ENCODE data around the gene PAIP2.
"Not testable (repeated sequence)": the region's sequence is repeated elsewhere in the genome, so short reads cannot be mapped to it uniquely, and the experiment has no call there.

Gene PAIP2

DNA sequence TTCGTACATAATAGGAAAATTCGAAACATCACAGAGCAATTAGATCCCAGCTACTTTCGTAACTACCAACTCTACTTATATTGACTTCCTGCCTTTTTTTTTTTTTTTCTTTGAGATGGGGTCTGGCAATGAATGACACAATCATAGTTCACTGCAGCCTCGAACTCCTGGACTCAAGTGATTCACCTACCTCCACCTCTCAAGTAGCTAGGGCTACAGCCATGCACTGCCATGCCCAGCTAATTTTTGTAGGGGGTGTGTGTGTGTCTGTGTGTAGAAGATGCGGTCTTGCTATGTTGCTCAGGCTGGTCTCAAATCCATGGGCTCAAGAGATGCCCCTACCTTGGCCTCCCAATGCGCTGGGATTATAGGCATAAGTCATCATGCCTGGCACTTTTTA, 5.8 kb upstream of the PAIP2 start:
- DNase-seq: no peak

DNA sequence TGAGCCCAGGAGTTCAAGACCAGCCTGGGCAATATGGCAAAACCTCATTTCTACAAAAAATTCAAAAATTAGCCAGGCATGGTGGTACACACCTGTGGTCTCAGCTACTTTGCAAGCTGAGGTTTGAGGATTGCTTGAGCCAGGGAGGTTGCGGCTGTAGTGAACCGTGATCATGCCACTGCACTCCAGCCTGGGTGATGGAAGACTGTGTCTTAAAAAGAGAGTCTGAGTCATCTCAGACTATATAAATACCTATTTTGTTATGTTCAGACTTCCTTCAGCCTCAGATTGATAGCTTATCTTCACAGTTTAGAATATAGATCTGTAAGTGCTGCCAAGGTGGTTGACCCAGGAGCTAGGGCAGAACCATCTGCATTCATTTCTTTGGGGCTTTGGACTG, 1.6 kb upstream of the PAIP2 start:
- no peak for DNase-seq

DNA sequence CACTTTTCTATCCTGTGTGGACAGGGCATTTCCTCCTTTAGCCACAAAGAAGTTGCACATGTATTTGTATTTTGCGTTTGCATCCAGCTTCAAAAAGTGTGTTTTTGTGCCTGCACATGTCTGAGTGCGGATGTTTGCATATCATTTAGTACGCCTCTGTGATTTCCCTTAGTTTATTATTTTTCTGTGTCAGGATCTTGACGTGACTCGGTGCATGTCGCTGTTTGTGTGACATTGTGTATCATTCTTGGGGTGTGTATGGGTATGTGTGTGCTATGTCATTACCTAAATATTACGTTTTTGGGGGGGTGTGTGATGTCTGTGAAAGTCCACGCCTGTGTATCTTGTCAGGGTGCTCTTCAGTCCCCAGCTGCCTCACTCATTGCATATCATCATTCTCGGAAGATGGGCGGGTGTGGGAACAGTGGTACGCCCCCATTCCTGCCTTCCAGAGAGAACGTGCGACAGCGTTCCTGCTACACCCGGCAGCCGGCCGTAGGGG, 416 bp upstream of the PAIP2 start:
- DNase-seq: no peak

DNA sequence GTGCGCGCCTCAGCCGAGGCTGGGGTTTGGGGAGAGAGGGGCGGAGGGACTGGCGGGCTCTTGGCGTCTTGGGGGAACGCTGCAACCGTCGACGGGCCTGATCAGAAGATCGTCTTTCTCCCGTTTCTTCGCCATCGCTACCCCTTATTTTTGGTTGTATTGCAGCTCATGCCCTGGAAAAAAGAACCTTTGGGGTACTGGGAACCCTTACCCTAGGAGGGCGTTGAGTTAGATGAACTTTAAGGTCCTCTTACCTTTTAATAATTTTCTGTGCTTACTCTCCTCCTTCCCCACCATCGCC, 719 bp downstream of the PAIP2 start:
- no peak for DNase-seq

DNA sequence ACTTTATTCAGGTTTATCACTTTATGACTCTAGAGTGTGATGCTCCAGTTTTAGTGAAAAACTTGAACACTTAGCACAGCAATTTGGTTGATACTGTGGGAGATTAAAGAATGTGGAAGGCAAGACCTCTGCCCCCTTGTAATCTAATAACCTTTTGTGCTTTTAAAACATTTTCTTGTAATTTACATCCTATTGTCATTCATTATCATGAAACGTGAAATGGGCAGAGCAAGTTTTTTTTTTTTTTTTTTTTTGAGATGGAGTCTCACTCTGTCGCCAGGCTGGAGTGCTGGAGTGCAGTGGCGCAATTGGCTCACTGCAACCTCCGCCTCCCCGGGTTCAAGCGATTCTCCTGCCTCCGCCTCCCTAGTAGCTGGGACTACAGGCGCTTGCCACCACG, 1.8 kb downstream of the PAIP2 start:
- DNase-seq: no peak

DNA sequence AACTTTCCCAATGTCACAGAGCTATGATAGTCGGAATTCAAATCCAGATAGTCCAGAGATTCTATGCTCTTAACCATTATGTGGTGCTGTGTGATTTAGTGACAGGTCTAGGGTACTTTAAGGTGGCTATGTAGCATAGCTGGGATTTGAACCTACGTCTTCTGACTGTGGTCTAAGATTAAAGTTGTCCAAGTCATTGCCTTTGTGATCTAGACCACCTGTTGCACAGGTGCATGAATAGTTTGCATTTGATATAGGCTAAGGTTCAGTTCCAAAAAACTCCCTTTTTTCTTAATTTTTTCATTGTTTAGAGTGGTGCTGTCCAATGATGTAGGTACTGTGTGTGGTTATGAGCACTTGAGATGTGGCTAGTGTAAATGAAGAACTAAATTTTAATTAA, 2.5 kb downstream of the PAIP2 start:
- no peak for DNase-seq

DNA sequence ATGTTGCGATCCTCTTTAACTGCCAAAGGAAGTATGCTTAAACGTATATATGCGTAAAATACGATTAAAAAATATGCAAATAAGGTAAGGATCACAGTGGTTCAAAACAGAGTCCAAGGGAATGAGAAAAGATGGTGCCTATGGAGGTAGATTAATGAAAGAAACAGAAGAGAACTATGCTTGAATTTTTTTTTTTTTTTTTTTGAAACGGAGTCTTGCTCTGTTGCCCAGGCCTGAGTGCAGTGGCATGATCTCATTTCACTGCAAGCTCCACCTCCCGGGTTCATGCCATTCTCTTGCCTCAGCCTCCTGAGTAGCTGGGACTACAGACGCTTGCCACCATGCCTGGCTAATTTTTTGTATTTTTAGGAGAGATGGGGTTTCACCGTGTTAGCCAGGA, 3.8 kb downstream of the PAIP2 start:
- DNase-seq: not testable (repeated sequence)

DNA sequence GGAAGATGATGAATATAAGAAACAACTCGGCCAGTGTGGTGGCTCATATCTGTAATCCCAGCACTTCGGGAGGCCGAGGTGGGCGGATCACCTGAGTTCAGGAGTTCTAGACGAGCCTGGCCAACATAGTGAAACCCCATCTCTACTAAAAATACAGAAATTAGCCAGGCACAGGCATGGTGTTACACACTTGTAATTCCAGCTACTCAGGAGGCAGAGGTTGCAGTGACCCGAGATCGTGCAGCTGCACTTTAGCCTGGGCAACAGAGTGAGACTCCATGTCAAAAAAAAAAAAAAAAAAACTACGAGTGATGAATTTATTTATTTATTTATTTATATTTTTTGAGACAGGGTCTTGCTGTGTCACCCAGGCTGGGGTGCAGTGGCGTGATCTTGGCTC, 6.2 kb downstream of the PAIP2 start:
- DNase-seq: not testable (repeated sequence)

DNA sequence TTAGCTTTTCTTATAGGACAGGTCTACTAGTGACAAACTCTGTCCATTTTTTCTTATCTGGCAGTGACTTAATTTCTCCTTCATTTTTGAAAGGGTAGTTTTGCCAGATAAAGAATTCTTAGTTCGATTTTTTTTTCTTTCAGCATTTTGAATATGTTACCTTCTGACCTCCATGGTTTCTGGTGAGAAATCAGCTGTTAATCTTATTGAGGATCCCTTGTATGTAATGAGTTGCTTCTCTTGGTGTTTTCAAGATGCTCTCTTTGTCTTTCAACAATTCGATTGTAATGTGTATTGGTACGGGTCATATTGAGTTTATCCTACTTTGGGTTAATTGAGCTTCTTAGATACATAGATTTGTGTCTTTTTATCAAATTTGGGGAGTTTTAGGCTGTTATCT, 12.5 kb downstream of the PAIP2 start:
- no peak for DNase-seq

DNA sequence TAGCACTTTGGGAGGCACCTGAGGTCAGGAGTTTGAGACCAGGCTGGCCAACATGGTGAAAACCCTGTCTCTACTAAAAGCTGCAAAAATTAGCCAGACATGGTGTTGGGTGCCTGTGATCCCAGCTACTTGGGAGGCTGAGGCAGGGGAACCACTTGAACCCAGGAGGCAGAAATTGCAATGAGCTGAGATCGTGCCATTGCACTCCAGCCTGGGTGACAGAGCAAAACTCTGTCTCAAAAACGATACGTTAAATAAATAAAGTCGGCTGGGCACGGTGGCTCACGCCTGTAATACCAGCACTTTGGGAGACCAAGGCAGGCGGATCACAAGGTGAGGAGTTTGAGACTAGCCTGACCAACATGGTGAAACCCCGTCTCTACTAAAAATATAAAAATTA, 14.2 kb downstream of the PAIP2 start:
- DNase-seq: not testable (repeated sequence)

DNA sequence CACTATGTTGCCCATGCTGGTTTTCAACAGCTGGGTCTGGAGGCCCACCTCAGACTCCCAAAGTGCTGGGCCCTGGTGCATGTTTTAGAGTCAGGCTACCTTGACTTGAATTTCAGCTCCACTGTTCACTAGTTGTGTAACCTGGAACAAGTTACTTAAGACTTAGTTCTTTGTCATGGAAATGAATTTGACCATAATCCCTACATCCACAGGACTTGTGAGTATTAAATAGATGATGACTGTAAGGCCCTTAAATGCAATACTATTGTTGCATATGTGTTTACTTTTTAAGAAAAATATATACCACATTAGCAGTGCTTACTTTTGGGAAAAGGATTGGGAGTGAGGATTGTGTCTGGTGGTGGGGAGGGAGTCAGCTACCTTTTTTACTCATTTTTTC, 16.4 kb downstream of the PAIP2 start:
- DNase-seq: no peak

DNA sequence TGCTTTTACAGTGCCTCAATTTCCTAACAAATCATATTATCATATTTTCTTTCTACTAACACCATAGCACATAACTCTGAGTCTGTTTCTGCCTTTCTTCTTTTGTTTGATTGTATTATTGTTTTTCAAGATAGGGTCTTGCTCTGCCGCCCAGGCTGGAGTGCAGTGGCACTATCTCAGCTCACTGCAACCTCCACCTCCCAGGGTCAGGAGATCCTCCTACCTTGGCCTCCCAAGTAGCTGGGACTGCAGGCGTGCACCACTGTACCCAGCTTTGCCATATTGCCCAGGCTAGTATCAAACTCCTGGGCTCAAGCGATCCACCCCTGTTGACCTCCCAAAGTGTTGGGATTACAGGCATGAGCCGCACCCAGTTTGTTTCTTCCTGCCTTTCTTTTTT, 18.7 kb downstream of the PAIP2 start:
- DNase-seq: no peak

DNA sequence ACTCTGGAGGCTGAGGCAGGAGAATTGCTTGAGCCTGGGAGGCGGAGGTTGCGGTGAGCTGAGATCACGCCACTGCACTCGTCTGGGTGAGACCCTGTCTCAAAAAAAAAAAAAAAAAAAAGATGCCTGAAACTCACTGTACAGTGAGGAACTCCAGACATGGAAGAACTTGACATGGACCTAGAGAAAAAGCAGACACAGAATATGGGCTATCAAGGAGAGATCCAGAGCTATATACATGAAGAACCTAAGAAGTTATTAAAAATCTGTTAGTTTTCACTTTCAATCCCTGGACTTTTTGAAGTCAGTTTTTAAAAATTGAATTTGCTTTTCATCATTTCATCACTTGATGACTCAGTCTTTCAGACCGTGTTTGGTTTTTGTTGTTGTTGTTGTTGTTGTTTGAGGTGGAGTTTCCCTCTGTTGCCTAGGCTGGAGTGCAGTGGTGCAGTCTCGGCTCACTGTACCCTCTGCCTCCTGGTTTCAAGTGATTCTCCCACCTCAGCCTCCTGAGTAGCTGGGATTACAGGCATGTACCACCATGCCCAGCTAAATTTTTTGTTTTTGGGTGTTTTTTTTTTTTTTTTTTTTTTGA, 20.3 kb downstream of the PAIP2 start:
- no peak for DNase-seq

DNA sequence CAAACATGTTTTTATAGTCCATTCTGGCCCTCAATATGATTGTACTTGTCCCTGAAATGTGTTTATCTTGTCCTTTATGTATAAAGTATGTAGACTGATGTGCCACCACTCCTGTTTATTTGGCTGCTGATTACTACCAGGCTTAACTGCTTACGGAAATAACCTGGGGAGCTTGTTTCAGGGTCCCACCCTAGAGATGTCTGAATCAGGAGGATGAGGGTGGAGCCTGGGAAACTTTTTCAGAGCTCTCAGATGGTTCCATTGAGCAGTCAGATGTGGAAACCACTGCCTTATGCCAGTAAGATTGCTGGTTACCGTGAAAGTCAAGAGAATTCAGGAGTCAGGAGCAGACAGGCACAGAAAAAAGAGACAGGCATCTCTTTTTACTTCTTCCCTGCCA, 22.3 kb downstream of the PAIP2 start:
- DNase-seq: no peak

DNA sequence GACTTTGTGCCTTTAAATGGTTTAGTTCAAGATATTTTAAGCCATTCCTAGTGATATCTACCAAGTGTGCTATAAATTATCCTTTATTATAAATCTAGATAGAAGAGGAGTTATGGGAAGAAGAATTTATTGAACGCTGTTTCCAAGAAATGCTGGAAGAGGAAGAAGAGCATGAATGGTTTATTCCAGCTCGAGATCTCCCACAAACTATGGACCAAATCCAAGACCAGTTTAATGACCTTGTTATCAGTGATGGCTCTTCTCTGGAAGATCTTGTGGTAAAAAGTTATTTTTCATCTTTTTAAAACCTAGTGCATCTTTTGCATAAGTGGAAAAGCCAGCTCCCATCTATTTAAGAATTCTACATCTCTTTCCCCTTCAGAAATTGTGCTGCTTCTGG, 22.8 kb downstream of the PAIP2 start:
- DNase-seq: no peak

DNA sequence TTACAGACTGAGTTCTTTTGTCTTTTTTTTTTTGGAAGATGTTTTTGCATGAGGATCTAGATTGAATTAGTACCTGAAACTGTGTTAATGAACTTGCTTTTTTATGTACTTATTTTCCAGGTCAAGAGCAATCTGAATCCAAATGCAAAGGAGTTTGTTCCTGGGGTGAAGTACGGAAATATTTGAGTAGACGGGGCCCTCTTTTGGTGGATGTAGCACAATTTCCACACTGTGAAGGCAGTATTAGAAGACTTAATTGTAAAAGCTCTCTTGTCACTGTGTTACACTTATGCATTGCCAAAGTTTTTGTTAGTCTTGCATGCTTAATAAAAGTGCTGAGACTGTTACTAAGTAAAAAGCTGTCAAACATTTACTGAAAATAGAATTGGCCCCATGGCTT, 27.0 kb downstream of the PAIP2 start:
- DNase-seq: no peak

DNA sequence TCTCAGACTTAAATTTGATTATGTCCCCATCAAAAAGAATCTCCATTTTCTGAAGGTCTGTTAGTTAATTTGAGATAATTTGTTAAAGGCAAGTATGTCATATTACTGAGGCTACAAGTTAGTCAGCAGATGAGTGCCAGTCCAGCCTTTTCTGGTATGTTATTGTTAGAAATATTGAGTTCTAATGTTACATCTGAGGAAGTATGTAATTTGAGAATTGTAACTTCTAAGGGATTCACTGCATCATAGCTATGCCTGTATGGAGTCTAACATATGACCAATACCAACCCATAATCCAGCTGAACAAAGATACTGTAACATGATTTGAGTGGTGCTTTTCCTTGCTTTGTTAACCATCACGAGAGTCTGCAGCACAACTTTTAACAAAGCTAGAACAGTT, 27.5 kb downstream of the PAIP2 start:
- DNase-seq: no peak

DNA sequence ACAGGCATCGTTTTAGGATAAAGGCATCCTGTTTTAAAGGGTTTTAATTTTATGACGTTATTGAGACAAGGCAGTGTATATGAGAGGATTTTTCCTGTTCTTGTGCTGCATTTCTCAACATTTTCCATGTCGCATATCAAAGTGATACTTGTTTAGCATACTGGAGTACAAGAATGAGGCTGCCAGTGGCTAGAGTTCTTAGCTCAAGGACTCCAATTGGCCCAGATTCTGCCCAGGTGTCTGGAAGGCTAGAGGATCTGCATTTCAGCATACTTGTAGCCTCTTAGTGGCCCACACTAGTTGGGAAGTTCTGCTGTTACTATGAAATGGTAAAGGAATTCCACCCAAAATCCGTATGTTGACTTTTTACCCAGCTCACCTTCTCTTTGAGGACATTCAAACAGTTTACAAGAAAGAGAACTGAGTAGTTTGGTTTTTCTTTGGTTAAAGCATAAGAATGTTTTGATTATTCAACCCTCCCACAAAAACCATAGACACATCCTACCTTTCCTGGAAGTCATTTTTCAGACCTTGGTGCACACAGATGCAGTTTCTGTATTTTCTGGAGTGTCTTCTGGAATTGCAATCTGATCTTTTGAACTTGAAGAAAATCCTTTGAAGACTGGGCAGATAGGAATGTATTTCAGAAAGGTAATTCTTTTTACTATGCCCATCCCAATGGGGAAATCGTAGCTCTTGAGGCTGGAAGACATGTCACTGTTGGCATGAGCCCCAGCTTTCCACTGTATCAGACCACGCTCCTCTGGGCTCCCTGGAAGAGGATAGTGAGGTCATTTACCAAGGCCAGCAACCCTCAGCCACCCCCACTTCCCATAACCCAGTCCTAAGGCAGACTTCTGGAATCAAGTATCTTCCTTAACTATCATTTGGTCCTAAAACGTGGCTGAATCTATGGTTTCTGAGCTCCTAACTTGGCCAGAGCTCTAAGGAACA, 30.1 kb downstream of the PAIP2 start:
- no peak for DNase-seq

DNA sequence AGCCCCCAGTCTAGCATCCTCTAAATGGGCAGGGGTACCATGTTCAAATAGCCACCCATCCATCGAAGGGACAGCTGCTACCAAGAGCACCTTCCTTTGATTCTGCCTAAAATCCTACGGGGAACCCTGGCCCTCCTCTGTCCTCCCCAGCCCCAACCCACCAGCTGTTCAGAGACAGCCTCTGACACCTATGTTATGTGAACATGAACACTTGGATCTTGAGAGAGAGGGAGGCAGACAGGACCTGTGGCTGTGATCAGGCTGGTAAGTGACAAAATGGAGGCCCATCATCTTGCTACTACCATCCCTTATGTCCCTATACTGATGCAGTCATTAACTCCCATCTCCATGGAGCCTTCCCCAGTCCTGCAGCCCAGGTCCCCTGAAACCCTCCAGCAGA, 33.3 kb downstream of the PAIP2 start:
- no peak for DNase-seq

DNA sequence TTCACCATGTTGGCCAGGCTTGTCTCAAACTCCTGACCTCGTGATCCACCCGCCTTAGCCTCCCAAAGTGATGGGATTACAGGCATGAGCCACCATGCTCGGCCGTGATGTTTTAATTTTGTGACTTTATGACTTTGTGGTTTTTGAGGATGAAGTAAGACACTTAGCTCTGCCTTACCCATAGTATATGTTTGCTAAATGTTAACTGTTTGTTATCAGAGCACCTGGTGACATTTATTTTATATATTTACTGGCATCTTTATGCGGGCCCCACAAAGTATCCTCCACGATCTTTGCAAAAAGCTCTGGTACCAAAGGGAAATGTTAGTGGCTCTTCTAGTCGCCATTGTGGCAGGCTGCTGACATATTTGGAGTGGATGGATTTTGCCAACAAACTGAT, 34.7 kb downstream of the PAIP2 start:
- no peak for DNase-seq

DNA sequence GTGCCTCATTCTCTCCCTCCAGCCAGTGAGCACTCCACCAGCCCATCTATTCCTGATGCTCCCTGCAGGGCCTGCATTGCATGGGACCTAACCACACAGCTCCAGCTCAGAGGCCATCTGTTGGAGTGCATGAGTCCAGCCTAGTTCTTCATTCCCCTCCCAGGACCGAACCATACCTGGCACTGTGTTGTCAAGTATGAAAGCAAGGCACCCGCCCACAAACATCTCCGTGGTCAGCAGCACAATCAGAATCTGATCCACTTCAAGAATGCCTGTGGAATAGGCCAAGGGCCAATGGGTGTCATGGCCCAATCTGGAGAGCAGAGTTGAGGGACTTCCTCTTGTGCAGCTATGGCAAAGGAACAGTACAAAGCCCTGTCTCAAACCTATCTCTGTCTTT, 35.6 kb downstream of the PAIP2 start:
- DNase-seq: no peak

DNA sequence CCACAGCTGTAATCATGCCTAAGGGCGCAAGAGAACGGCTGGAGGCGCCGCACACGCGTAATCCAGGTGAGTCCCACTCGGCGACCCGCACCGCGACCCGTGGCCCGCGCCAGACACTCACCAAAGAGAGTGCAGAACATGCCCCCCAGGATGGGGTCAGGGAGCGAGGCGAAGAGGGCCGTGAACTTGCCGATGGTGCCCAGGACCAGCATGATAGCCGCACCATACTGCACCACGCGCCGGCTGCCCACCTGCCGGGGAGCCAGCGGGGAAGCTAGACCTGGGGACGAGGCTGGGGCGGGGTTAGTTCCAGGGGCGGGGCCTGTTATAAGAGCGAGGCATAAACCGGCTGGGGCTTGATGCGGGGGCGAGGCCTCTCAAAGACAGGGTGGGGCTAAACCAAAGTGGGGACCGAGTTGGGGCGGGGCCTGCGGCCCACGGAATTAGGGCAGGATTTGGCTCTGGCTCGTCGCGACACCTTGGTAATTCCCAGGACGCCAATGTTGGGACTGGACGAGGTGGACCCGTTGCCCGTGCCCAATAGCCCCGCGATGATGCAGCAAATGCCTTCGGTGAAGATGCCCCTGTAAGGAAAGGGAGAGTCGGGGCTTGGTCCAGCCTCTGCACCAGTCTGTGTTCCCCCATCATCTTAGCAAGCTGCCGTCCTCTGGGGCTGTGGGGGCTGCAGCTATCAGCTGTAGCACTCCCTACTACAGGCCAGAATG, 36.6 kb downstream of the PAIP2 start:
- DNase-seq: no peak

DNA sequence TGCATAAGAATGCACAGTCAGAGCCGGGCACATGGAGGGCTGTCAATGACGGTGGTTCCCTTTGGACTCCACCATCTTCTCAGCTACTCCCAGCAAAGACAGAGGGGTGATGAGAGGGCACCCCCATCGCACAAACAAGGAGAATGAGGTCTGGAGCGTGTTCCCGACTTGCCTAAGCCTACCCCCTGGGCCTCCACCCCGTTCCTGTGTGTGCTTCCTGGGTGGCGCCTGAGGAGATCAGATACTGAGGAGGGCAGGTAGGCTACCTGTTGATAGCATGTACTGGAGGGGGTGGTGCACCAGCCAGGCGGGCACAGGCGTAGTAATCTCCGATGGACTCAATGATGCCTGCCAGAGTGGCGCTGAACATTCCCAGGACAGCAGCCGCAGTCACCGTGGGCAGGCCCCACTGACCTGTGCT, 37.3 kb downstream of the PAIP2 start:
- no peak for DNase-seq
